ENCODE data around the gene ELK1. TPM values are rescaled to one million over a fixed set of nuclear protein-coding genes. Genes with fewer than 3 reads are reported as not detected.

ELK1 gene
- total and polyA plus RNA-seq, 2 experiments from 2014 or later, result 19.2 to 39.5 TPM

GRCh38 chrX:47587906-47588735 is 62.2 kb downstream of the ELK1 start:
- no peaks in the 10 kb centered on the region for H3K79me2 ChIP-seq (replicated peaks; ENCODE audit: insufficient read depth)
- H3K4me3 Mint-ChIP-seq, result no peak overlapping the region
- peaks cover 5% of the 10 kb centered on the region; the same call in 1 of the 3 replicates for H3K36me3 Mint-ChIP-seq (ENCODE audit: low read depth)
- ATAC-seq (no peak), DNase-seq (ENCODE audit: low spot score) (no peak)
- H3K27ac Mint-ChIP-seq, result no peak overlapping the region
- H3K4me3 ChIP-seq, result no peak overlapping the region
- peaks cover 12% of the 10 kb centered on the region for H3K4me1 Mint-ChIP-seq
- H3K9me2 ChIP-seq (ENCODE audit: insufficient read depth), result no peaks in the 10 kb centered on the region
- no peaks in the 10 kb centered on the region for H4K20me1 ChIP-seq (replicated peaks; ENCODE audit: insufficient read depth)
- no peaks in the 10 kb centered on the region for H3K4me1 ChIP-seq (ENCODE audit: insufficient read depth)
- H2AFZ ChIP-seq, result no peak overlapping the region
- H3K4me2 ChIP-seq, result no peak overlapping the region
- no peaks in the 10 kb centered on the region for H3K9me3 Mint-ChIP-seq
- H3K36me3 ChIP-seq (ENCODE audit: insufficient read depth), result no peaks in the 10 kb centered on the region
- H3K27me3 ChIP-seq (ENCODE audit: insufficient read depth), result no peaks in the 10 kb centered on the region
- TF ChIP-seq EZH2 (IDR thresholded peaks at IDR 0.05; ENCODE audit: low read depth, unreplicated experiment) (no peak), POLR2AphosphoS5 (IDR thresholded peaks at IDR 0.05; ENCODE audit: low read depth) (no peak), JUNB (IDR thresholded peaks at IDR 0.05; ENCODE audit: unreplicated experiment) (no peak), REST (IDR thresholded peaks at IDR 0.05; ENCODE audit: unreplicated experiment) (no peak), CREB1 (CRISPR knock-in tag; IDR thresholded peaks at IDR 0.05; ENCODE audit: low read depth) (no peak), STAT1 (IDR thresholded peaks at IDR 0.05; ENCODE audit: unreplicated experiment) (no peak), EZH2phosphoT487 (IDR thresholded peaks at IDR 0.05; ENCODE audit: unreplicated experiment) (no peak), ZNF331 (CRISPR knock-in tag; IDR thresholded peaks at IDR 0.05; ENCODE audit: low read depth) (no peak), NANOG (IDR thresholded peaks at IDR 0.05; ENCODE audit: borderline replicate concordance) (no peak)
- H3K27me3 Mint-ChIP-seq (ENCODE audit: insufficient read depth, low read depth, poor library complexity), result peaks cover 14% of the 10 kb centered on the region
- no peaks in the 10 kb centered on the region for H3F3A ChIP-seq (replicated peaks; ENCODE audit: low read depth)
- no peak overlapping the region for H3K27ac ChIP-seq (ENCODE audit: low read depth)

- H2AFZ ChIP-seq, result no peak overlapping the region
- no peak overlapping the region for H3K4me2 ChIP-seq
- H3K9me2 ChIP-seq (ENCODE audit: insufficient read depth), result no peaks in the 10 kb centered on the region
- peaks cover 5% of the 10 kb centered on the region; the same call in 1 of the 3 replicates for H3K36me3 Mint-ChIP-seq (ENCODE audit: low read depth)
- no peak overlapping the region for H3K4me3 Mint-ChIP-seq
- H3K4me3 ChIP-seq, result no peak overlapping the region
- H3K27me3 Mint-ChIP-seq (ENCODE audit: insufficient read depth, low read depth, poor library complexity), result peaks cover 14% of the 10 kb centered on the region
- no peaks in the 10 kb centered on the region for H3K4me1 ChIP-seq (ENCODE audit: insufficient read depth)
- no peaks in the 10 kb centered on the region for H3F3A ChIP-seq (replicated peaks; ENCODE audit: low read depth)
- H4K20me1 ChIP-seq (replicated peaks; ENCODE audit: insufficient read depth), result no peaks in the 10 kb centered on the region
- H3K27ac ChIP-seq (ENCODE audit: low read depth), result no peak overlapping the region
- no peaks in the 10 kb centered on the region for H3K9me3 Mint-ChIP-seq
- DNase-seq (ENCODE audit: low spot score) (no peak), ATAC-seq (no peak)
- H3K79me2 ChIP-seq (replicated peaks; ENCODE audit: insufficient read depth), result no peaks in the 10 kb centered on the region
- no peaks in the 10 kb centered on the region for H3K36me3 ChIP-seq (ENCODE audit: insufficient read depth)
- peaks cover 12% of the 10 kb centered on the region for H3K4me1 Mint-ChIP-seq
- H3K27me3 ChIP-seq (ENCODE audit: insufficient read depth), result no peaks in the 10 kb centered on the region
- H3K27ac Mint-ChIP-seq, result no peak overlapping the region
- TF ChIP-seq EZH2phosphoT487 (IDR thresholded peaks at IDR 0.05; ENCODE audit: unreplicated experiment), result no peak
- TF ChIP-seq JUNB (IDR thresholded peaks at IDR 0.05; ENCODE audit: unreplicated experiment), result no peak
- no peak for TF ChIP-seq ZNF462 (CRISPR knock-in tag; IDR thresholded peaks at IDR 0.05)
These were observed 63.1 kb downstream of the ELK1 start for GRCh38 chrX:47587091-47587891.

All from GM23338 (cell line).